GM12801 (cell line): ENCODE results near the gene TMEM263.

ENCODE experiments used
- CTCF ChIP-seq: IDR thresholded peaks from one replicate; pipeline ENCODE4 v1.5.1; 2011; ENCODE audit warnings: control low read depth; ENCODE audit not compliant: insufficient read length; ENCODE audit errors: extremely low read depth

Gene TMEM263

GRCh38 chr12:106981788-106982187 is 26.1 kb downstream of the TMEM263 start:
- TF ChIP-seq CTCF, result no peak

- TF ChIP-seq CTCF, result no peak
These were observed 26.5 kb downstream of the TMEM263 start for GRCh38 chr12:106982229-106982628.

- TF ChIP-seq CTCF, result no peak
These were observed 29.0 kb downstream of the TMEM263 start for GRCh38 chr12:106984588-106985137.

GRCh38 chr12:106985479-106985878 is 29.8 kb downstream of the TMEM263 start:
- no peak for TF ChIP-seq CTCF

GRCh38 chr12:106986135-106986534 is 30.4 kb downstream of the TMEM263 start:
- TF ChIP-seq CTCF, result no peak

GRCh38 chr12:106986625-106987389 is 31.1 kb downstream of the TMEM263 start, which contains the start of gene MTERF2:
MTERF2 (minus strand) TSS chr12:106987146; CDS start chr12:106978714, 8,432 bp downstream.
- TF ChIP-seq CTCF, result no peak

- no peak for TF ChIP-seq CTCF
These were observed 32.1 kb downstream of the TMEM263 start for GRCh38 chr12:106987846-106988245.
